ENCODE measurements around the gene TMEM260. TPM values are rescaled to one million over a fixed set of nuclear protein-coding genes. Genes with fewer than 3 reads are reported as not detected.

Gene TMEM260
- 10 to 100 TPM; 10.0 to 14.9 (median 11.5) TPM for total RNA-seq
- long read RNA-seq, result 0 reads

DNA sequence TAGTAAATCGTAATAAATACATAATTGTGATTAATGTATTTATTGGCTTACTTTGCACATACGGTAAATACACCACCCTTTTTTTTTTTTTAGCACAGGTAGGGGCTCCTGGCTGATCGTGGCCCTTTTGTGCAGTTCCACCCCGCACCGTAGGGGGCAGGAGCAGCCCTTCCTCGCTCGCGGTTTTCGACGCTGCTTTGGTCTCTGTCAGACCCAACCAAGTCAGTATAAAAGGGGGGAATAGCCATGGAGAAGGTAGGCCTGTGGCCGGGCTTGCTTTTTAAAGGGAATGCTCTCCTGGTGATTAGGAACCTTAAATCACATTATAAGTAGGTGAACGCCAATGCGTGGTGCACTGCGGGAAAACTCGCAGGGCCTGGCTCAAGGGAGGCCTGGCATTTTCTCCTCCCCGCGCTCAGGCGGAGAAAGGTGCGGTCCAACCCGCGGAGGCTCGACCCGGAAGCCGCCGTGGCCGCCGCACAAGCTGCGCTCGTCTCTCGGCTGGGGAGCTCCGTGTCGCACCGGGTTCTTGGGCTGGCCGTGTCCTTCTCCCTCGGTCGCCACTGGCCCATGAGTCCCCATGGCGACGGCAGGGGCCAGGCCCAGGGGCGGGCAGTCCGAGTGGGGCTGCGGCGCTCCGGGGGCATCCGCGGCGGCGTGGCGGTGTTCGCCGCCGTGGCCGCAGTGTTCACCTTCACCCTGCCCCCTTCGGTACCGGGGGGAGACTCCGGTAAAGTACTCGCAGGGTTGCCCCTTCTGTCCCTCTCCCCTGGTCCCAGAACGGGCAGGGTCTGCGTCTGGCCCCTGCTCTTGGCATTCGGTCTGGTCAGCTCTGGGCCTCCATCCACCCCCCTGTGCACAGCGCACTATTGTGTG is at the start of gene TMEM260:
Gene TMEM260, plus strand, starts transcription at position 454 of the 876 bp plus-strand sequence. Its CDS starts 117 bp downstream, at position 571.
- DNase-seq, result peak; percentile 84 to 89 (median 87)
- no peaks in the 10 kb centered on the region for H3K36me3 ChIP-seq
- no peaks in the 10 kb centered on the region for H3K9me3 ChIP-seq
- WGBS (ENCODE audit: insufficient coverage, low coverage, low lambda C conversion rate, missing lambda C conversion rate), result 0% methylated on average over 24 of the region's 60 CpGs
- ATAC-seq, result peak; percentile 95 to 97 (median 96)
- no peaks in the 10 kb centered on the region for H3K27me3 ChIP-seq
- H3K4me1 ChIP-seq, result peaks cover 0 to 17% (median 2%) of the 10 kb centered on the region in 4 donors
- peak within 1 kb of the TSS; percentile 85 to 90 (median 88) for H3K27ac ChIP-seq
- intact Hi-C loops (cut with DNase I), result no loop called here
- TF ChIP-seq, protein P1, sequence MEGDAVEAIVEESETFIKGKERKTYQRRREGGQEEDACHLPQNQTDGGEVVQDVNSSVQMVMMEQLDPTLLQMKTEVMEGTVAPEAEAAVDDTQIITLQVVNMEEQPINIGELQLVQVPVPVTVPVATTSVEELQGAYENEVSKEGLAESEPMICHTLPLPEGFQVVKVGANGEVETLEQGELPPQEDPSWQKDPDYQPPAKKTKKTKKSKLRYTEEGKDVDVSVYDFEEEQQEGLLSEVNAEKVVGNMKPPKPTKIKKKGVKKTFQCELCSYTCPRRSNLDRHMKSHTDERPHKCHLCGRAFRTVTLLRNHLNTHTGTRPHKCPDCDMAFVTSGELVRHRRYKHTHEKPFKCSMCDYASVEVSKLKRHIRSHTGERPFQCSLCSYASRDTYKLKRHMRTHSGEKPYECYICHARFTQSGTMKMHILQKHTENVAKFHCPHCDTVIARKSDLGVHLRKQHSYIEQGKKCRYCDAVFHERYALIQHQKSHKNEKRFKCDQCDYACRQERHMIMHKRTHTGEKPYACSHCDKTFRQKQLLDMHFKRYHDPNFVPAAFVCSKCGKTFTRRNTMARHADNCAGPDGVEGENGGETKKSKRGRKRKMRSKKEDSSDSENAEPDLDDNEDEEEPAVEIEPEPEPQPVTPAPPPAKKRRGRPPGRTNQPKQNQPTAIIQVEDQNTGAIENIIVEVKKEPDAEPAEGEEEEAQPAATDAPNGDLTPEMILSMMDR (IDR thresholded peaks at IDR 0.05), result peak; percentile 87 to 96 (median 94)
- TF ChIP-seq POLR2A (IDR thresholded peaks at IDR 0.05), result peak; percentile 83
- H3K4me3 ChIP-seq, result peak within 1 kb of the TSS; percentile 83 to 99 (median 95)

DNA sequence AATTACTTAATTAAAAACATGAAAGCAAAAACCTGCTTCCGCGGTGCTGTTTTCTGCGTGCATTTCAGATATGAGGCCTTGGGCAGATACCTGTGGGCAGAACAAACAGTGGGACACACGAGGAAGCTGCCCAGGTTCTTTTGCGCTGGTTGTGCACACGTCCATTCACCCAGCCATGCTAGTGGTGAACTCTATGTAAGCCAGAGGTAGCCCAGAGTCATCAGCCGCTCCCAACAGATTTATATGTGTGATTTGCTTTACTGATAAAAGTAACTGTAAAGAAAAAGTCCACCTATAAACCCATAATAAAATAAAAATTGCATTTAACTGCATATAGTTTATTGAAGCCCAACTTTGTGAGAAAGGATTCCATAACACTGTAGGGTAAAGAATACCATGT is 47.1 kb upstream of the TMEM260 start:
- WGBS (ENCODE audit: insufficient coverage, low coverage, low lambda C conversion rate, missing lambda C conversion rate), result 81% methylated on average over 7 of the region's 7 CpGs
- H3K4me3 ChIP-seq, result no peak overlapping the region
- DNase-seq (no peak), ATAC-seq (no peak)
- TF ChIP-seq, protein P1 (IDR thresholded peaks at IDR 0.05), result no peak
- TF ChIP-seq POLR2A (IDR thresholded peaks at IDR 0.05), result no peak
- no peaks in the 10 kb centered on the region for H3K36me3 ChIP-seq
- no peaks in the 10 kb centered on the region for H3K4me1 ChIP-seq
- no peaks in the 10 kb centered on the region for H3K9me3 ChIP-seq
- H3K27me3 ChIP-seq, result no peaks in the 10 kb centered on the region
- intact Hi-C loops (cut with DNase I), result no loop called here
- no peak overlapping the region for H3K27ac ChIP-seq

DNA sequence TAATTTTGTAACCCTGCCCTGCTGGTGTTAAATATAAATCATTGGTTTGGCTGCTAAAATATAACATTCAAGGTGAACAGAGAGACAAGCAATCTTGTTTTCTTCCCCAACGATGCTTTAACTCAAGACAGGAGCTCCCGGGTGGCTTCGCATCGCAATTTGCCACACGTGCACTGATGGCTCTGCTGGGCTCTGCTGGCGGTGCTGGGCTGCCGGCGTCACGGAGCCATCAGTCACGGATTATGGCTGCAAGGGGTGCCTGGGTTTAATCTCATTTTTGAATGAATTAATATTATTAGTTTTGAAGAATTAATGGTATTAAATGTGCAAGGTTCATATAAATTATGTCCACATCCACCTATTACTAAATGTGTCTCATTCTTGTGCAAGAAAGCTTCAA is 44.9 kb upstream of the TMEM260 start:
- intact Hi-C loops (cut with DNase I), result no loop called here
- Histone ChIP-seq H3K4me3 (no peak overlapping the region), H3K27me3 (no peaks in the 10 kb centered on the region), H3K36me3 (no peaks in the 10 kb centered on the region), H3K27ac (no peak overlapping the region), H3K9me3 (no peaks in the 10 kb centered on the region), H3K4me1 (no peaks in the 10 kb centered on the region)
- WGBS (ENCODE audit: insufficient coverage, low coverage, low lambda C conversion rate, missing lambda C conversion rate), result 91% methylated on average over 10 of the region's 10 CpGs
- DNase-seq (no peak), ATAC-seq (no peak)
- TF ChIP-seq, protein P1 (IDR thresholded peaks at IDR 0.05), result no peak
- no peak for TF ChIP-seq POLR2A (IDR thresholded peaks at IDR 0.05)

DNA sequence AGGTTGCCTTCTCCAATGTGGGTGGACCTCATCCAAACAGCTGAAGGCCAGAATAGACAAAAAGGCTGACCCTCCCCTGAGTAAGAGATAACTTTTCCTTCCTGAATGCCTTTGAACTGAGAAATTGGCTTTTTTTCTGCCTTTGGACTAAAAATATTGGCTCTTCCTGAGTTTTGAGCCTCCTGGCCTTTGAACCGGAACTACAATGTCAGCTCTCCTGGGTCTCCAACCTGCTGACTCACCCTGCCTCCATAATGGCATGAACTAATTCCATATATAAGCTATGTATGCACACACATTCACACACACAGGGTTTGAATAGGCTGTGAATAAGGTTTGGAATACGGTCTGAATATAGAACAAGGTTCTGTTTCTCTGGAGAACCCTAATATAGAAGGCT is 39.7 kb upstream of the TMEM260 start:
- ATAC-seq (no peak), DNase-seq (no peak)
- H3K27ac ChIP-seq, result no peak overlapping the region
- no peaks in the 10 kb centered on the region for H3K27me3 ChIP-seq
- H3K4me1 ChIP-seq, result no peaks in the 10 kb centered on the region
- WGBS (ENCODE audit: insufficient coverage, low coverage, low lambda C conversion rate, missing lambda C conversion rate), result 80% methylated on average over 2 of the region's 2 CpGs
- no peak overlapping the region for H3K4me3 ChIP-seq
- intact Hi-C loops (cut with DNase I), result no loop called here
- H3K36me3 ChIP-seq, result no peaks in the 10 kb centered on the region
- H3K9me3 ChIP-seq, result no peaks in the 10 kb centered on the region
- TF ChIP-seq, protein P1 (IDR thresholded peaks at IDR 0.05), result no peak

Data from right lobe of liver (tissue), 6 donors.